GM12891 (cell line): Measurements from ENCODE around the gene CSRP3.

ENCODE experiments used
- POLR2A ChIP-seq: IDR thresholded peaks from 2 replicates; pipeline ENCODE4 v1.6.1; 2011; ENCODE audit warnings: low read depth, low read length, control low read depth
- POLR2AphosphoS5 ChIP-seq: IDR thresholded peaks from 2 replicates; pipeline ENCODE4 v1.6.1; 2011; ENCODE audit warnings: low read depth, low read length, control low read depth
- SPI1 ChIP-seq: IDR thresholded peaks from 2 replicates; pipeline ENCODE4 v1.6.1; 2011; ENCODE audit warnings: low read depth, low read length, control low read depth
- TAF1 ChIP-seq: IDR thresholded peaks from 2 replicates; pipeline ENCODE4 v1.6.1; 2011; ENCODE audit warnings: low read depth, low read length, control low read depth

DNA sequence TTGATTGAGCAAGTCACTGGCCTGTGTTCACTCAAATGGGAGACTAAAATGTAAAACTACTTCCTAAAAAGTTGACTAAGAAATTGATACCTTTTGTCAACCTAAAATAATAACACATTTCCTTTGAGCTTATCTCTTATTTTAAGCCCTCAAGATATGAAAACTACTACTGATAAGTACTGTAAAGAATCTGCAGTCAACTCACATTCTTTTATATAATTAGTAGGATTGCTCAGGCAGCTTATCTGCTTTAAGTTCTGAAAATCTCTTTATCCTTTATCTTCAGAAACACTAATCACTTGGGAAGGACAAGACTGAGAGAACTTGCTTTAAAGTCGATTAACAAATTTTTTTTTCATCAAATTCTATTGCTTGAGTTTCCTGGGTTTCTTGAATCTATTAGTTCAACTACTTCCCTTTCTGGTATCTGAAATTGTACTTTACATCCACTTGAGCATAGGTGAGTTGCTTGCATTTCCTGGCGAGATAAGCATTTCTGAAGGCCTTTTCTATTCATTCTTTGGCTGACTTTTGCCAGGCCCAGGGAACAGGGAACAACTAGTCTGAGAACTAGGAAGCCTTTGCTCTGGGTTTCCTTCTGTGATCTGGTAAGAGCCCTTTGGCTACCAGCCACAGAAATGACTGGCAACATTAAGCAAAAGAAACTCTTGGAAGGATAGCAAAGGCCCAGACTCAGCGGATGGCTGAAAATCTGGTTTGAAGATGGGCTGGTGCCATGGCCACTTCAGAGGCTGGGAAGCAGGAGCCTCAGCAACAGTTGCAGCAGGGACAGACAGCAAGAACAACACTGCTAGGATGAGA, 19.3 kb upstream of the CSRP3 start:
- TF ChIP-seq POLR2A (no peak), POLR2AphosphoS5 (no peak), TAF1 (no peak), SPI1 (no peak)
